Natural killer cell (primary cell): Measurements from ENCODE around the gene INTS13. TPM values are rescaled to one million over a fixed set of nuclear protein-coding genes. Genes with fewer than 3 reads are reported as not detected.
A peak's percentile ranks its signal among the peaks of the same experiment; 100 is the strongest.

Source experiments
- ATAC-seq, 3 donors: fragments of 150-1000 bp in 2 of 3; fragments of 200-7000 bp in 1 of 3; cut with Tn5 transposase; 1 replicate in 1 of 3; 2 replicates in 2 of 3; pipeline ENCODE4 v1.10.0; 2021; ENCODE audit warnings: mild to moderate bottlenecking in 2 of 3, moderate library complexity in 2 of 3
- DNase-seq, 2 donors: peaks; one replicate each; pipeline versions ENCODE4 v3.0.0 to v3.0.0-alpha.2; 2013 to 2021; ENCODE audit warnings: mixed read lengths in 1 of 2
- H3K27ac ChIP-seq: one replicate; pipeline ENCODE4 v1.5.1; 2013; ENCODE audit warnings: mild to moderate bottlenecking, low read length
- H3K27me3 ChIP-seq: one replicate; pipeline ENCODE4 v1.6.1; 2013; ENCODE audit warnings: low read length; ENCODE audit not compliant: control insufficient read depth, insufficient read depth
- H3K36me3 ChIP-seq: one replicate; pipeline ENCODE4 v1.6.1; 2013; ENCODE audit warnings: low read length; ENCODE audit not compliant: control insufficient read depth, insufficient read depth
- H3K4me1 ChIP-seq: one replicate; pipeline ENCODE4 v1.6.1; 2013; ENCODE audit warnings: low read length; ENCODE audit not compliant: control insufficient read depth, insufficient read depth
- H3K4me3 ChIP-seq: one replicate; pipeline ENCODE4 v1.5.1; 2013; ENCODE audit warnings: low read length
- H3K9me3 ChIP-seq: one replicate; pipeline ENCODE4 v1.6.1; 2013; ENCODE audit warnings: low read length; ENCODE audit not compliant: control insufficient read depth, insufficient read depth
- H3K27ac Mint-ChIP-seq, 2 donors: one replicate each; pipeline ENCODE4 v1.8.0; 2022; ENCODE audit warnings: mild to moderate bottlenecking in 2 of 2, mixed read lengths in 2 of 2, moderate library complexity in 1 of 2
- H3K27me3 Mint-ChIP-seq, 2 donors: one replicate each; pipeline ENCODE4 v1.8.0; 2022; ENCODE audit warnings: low read depth in 2 of 2, mixed read lengths in 2 of 2
- H3K36me3 Mint-ChIP-seq: one replicate; pipeline ENCODE4 v1.8.0; 2022; ENCODE audit warnings: mixed read lengths
- H3K4me1 Mint-ChIP-seq, 2 donors: one replicate each; pipeline ENCODE4 v1.8.0; 2022; ENCODE audit warnings: mixed read lengths in 2 of 2
- H3K4me3 Mint-ChIP-seq: one replicate; pipeline ENCODE4 v1.8.0; 2022; ENCODE audit warnings: mild to moderate bottlenecking, moderate library complexity, mixed read lengths
- H3K9me3 Mint-ChIP-seq, 2 donors: one replicate each; pipeline ENCODE4 v1.8.0; 2022; ENCODE audit warnings: mixed read lengths in 2 of 2
- WGBS: methylation state at CpG from one replicate; pipeline ENCODE4 v1.1.7; 2013; ENCODE audit warnings: missing lambda C conversion rate; ENCODE audit not compliant: insufficient coverage; 5-methylcytosine and 5-hydroxymethylcytosine counted together
- intact Hi-C: fragments of 100-400 bp; cut with micrococcal nuclease; formaldehyde crosslinking; loops from one replicate; pipeline ENCODE4 v1.14.2; 2022
- total RNA-seq, 4 donors: library from RNA; stranded (reverse); fragments of 120-200 nt in 1 of 4; gene quantifications; one replicate each; pipeline versions ENCODE4 v1.2.3 to v1.2.4, GENCODE V29; 2013 to 2022
- TF ChIP-seq, protein P1 (sequence below): fragments of 200-600 bp; IDR thresholded peaks from one replicate; pipeline ENCODE4 v1.8.0; 2022; ENCODE audit warnings: antibody characterized with exemption

The INTS13 gene, protein sequence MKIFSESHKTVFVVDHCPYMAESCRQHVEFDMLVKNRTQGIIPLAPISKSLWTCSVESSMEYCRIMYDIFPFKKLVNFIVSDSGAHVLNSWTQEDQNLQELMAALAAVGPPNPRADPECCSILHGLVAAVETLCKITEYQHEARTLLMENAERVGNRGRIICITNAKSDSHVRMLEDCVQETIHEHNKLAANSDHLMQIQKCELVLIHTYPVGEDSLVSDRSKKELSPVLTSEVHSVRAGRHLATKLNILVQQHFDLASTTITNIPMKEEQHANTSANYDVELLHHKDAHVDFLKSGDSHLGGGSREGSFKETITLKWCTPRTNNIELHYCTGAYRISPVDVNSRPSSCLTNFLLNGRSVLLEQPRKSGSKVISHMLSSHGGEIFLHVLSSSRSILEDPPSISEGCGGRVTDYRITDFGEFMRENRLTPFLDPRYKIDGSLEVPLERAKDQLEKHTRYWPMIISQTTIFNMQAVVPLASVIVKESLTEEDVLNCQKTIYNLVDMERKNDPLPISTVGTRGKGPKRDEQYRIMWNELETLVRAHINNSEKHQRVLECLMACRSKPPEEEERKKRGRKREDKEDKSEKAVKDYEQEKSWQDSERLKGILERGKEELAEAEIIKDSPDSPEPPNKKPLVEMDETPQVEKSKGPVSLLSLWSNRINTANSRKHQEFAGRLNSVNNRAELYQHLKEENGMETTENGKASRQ
- 10 to 100 TPM; 17.5 to 20.8 (median 19.8) TPM for total RNA-seq
- total RNA-seq (2013): 31.5 TPM

DNA sequence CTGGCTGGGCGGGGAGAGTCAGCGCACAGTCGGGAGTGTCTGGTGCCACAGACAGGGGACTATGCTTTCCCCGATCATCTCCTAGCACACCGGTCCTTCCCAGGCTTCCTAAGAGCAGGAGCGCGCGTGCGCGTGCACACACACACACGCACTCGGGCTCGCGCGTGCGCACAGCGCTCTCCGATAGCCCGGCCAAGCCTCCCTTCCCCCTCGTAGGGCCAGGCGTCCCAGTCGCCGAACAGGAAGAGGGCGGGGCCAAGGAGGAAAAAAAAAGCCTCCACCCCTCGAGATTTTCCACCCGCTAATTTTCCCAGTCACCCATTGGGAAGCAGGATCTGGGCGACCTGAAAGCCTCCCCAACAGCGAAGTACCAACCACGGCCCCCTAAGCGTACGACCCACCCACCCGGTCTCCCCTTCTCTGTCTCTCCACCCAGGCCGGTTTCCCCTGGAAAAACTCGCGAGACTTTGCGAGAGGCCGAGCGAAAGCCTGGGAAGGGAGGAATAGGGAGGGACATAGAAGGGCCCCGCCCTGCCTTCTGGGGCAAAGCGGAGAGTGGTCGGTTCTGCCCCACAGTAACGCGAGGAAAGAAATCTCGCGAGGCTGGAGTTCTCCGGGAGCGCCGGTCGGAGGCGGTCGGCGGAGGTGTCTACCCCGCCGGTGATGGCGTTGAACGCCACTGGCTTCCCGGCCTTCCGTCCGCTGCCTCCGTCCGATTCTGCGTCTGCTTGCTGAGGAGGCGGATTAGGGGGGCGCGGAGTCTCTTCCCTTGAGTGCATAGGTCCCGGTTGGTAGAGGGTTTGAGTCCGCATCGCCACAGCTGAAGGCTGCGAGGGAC lies at the start of gene INTS13, which contains the start of gene FGFR1OP2:
Gene INTS13 (minus strand): TSS at position 119 of the 838 bp plus-strand sequence. CDS start 1,178 bp downstream, outside the sequence.
Gene FGFR1OP2 (plus strand): TSS at position 608 of the 838 bp plus-strand sequence. CDS start 15,689 bp downstream, outside the sequence.
- DNase-seq: peak; percentile 92 to 98
- H3K36me3 Mint-ChIP-seq: no peaks in the 10 kb centered on the region
- TF ChIP-seq, protein P1, sequence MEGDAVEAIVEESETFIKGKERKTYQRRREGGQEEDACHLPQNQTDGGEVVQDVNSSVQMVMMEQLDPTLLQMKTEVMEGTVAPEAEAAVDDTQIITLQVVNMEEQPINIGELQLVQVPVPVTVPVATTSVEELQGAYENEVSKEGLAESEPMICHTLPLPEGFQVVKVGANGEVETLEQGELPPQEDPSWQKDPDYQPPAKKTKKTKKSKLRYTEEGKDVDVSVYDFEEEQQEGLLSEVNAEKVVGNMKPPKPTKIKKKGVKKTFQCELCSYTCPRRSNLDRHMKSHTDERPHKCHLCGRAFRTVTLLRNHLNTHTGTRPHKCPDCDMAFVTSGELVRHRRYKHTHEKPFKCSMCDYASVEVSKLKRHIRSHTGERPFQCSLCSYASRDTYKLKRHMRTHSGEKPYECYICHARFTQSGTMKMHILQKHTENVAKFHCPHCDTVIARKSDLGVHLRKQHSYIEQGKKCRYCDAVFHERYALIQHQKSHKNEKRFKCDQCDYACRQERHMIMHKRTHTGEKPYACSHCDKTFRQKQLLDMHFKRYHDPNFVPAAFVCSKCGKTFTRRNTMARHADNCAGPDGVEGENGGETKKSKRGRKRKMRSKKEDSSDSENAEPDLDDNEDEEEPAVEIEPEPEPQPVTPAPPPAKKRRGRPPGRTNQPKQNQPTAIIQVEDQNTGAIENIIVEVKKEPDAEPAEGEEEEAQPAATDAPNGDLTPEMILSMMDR: no peak
- WGBS: under 1% methylated on average over 69 of the region's 69 CpGs
- no peaks in the 10 kb centered on the region for H3K9me3 ChIP-seq
- H3K27me3 ChIP-seq: no peaks in the 10 kb centered on the region
- no peaks in the 10 kb centered on the region for H3K36me3 ChIP-seq
- H3K4me1 Mint-ChIP-seq: peaks cover 79 to 82% of the 10 kb centered on the region in 2 donors
- ATAC-seq: peak; percentile 90 to 97 (median 93)
- peak within 1 kb of the TSS; percentile 93 to 94 for H3K27ac Mint-ChIP-seq
- peaks cover 12% of the 10 kb centered on the region for H3K4me1 ChIP-seq
- H3K9me3 Mint-ChIP-seq: no peaks in the 10 kb centered on the region
- intact Hi-C loops: loop anchor here (1.0 kb wide), 3 partner anchors 76 to 306 kb away; partner anchors contain the start of genes STK38L and TM7SF3
- peak within 1 kb of the TSS; percentile 95 for H3K4me3 ChIP-seq
- no peaks in the 10 kb centered on the region for H3K27me3 Mint-ChIP-seq
- peak within 1 kb of the TSS; percentile 95 for H3K27ac ChIP-seq
- H3K4me3 Mint-ChIP-seq: peak within 1 kb of the TSS; percentile 96

DNA sequence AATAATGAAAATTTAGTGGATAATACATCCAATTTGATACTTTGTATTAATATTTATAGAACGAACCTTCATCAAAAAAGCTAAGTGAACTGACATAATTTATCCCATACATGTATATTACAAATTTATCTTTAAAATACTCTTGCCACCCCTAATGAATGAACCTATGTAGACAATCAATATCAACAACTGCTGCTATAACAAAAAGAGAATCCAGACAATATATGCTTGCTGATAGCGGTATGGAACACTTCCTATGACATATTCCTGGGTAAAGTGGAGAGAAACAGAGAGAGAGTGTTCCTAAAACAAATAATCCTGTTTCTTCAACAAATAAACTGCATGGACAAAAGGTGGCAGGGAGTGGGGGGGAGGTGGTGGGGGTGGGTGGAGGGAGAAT lies 45.1 kb upstream of the INTS13 start:
- WGBS: no CpG with 5 or more reads among the region's 2 CpGs
- Histone ChIP-seq H3K36me3 (peaks cover 39% of the 10 kb centered on the region), H3K27me3 (no peaks in the 10 kb centered on the region), H3K4me1 (no peaks in the 10 kb centered on the region), H3K4me3 (no peak overlapping the region), H3K9me3 (no peaks in the 10 kb centered on the region), H3K27ac (no peak overlapping the region)
- H3K27me3 Mint-ChIP-seq: no peaks in the 10 kb centered on the region
- H3K4me1 Mint-ChIP-seq: peaks cover 0 to 19% of the 10 kb centered on the region in 2 donors
- DNase-seq (no peak), ATAC-seq (no peak)
- H3K27ac Mint-ChIP-seq: no peak overlapping the region
- peaks cover 6% of the 10 kb centered on the region for H3K36me3 Mint-ChIP-seq
- TF ChIP-seq, protein P1: no peak
- H3K4me3 Mint-ChIP-seq: no peak overlapping the region
- no peaks in the 10 kb centered on the region for H3K9me3 Mint-ChIP-seq
- intact Hi-C loops: no loop called here

DNA sequence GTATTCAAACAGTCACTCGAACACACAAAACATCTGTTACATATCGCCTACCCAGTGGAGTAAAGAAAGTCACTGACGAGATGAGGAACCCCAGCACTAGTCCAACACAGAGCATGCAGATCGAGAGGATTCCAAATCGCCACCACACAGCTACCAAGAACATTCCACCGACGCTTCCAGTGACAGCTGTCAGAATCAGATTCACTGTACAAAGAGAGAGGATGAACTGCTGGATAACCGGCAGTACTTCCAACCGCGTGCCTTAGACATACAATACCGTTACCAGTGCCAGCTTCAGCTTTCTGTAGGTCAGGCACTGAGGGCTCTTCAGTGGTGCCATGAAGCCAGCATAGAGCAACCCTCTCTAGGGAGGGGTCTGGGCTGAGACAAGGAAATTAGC lies 42.0 kb upstream of the INTS13 start:
- 95% methylated on average over 11 of the region's 11 CpGs for WGBS
- no peaks in the 10 kb centered on the region for H3K27me3 Mint-ChIP-seq
- H3K27me3 ChIP-seq: no peaks in the 10 kb centered on the region
- no peak for ATAC-seq
- no peak overlapping the region for H3K27ac ChIP-seq
- H3K9me3 ChIP-seq: no peaks in the 10 kb centered on the region
- peaks cover 0 to 4% of the 10 kb centered on the region in 2 donors for H3K4me1 Mint-ChIP-seq
- no peaks in the 10 kb centered on the region for H3K4me1 ChIP-seq
- intact Hi-C loops: no loop called here
- H3K9me3 Mint-ChIP-seq: no peaks in the 10 kb centered on the region
- peaks cover 9% of the 10 kb centered on the region for H3K36me3 Mint-ChIP-seq
- TF ChIP-seq, protein P1: no peak
- no peak overlapping the region for H3K4me3 Mint-ChIP-seq
- H3K27ac Mint-ChIP-seq: peak overlapping the region in 1 of 2 donors; percentile 24
- peaks cover 55% of the 10 kb centered on the region for H3K36me3 ChIP-seq
- no peak overlapping the region for H3K4me3 ChIP-seq
- no peak for DNase-seq
